GM19193 (cell line): Measurements from ENCODE around the gene ADAM19.

ENCODE experiments used
- POLR2A ChIP-seq: IDR thresholded peaks from 4 replicates; pipeline ENCODE4 v1.6.1; 2011; ENCODE audit not compliant: insufficient read depth, insufficient read length; ENCODE audit errors: extremely low read depth

ADAM19 gene

DNA sequence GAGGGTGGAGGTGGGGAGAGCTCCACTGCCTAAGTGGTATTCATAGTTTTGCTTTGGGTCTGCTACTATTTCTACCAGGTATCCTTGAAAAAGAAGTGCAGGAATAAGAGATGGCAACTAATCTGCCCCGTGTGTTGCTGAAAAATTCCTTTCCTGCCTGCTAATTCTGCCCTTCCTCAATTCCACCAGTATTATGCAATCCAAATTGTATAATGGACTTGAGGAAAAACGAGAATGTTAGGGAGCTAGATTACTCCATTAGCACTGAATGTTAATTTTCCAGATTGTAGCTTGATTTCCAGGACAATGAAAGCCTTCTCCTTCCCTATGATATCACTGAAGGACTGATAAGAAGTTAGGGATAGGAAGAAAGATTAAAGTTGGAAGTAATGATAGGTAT is 16.9 kb downstream of the ADAM19 start:
- TF ChIP-seq POLR2A = no peak

DNA sequence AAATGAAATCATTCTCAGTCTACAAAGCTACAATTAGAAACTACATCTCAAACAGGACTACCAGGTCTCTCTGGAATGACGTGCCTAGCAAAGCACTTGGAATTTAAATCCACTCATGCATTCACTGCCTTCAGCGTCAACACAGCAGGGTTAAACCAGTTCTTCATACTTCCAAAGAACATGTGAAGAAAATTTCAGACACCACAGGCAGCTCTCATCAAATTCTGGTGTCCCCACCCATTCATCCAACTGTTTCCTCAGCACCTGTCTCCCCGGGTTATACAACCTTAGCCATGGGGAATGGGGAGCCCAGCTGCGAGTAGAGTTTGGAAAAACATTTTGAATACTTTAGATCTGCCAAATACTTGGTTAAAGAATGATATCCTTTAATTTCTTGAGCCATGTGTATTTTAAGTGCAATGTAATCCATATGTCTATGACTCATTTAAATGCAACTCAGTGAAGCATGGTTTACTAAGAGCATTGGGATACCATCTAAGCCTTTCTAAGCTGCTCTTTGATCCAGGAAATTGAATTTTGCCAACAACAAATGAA is 17.5 kb downstream of the ADAM19 start:
- no peak for TF ChIP-seq POLR2A

DNA sequence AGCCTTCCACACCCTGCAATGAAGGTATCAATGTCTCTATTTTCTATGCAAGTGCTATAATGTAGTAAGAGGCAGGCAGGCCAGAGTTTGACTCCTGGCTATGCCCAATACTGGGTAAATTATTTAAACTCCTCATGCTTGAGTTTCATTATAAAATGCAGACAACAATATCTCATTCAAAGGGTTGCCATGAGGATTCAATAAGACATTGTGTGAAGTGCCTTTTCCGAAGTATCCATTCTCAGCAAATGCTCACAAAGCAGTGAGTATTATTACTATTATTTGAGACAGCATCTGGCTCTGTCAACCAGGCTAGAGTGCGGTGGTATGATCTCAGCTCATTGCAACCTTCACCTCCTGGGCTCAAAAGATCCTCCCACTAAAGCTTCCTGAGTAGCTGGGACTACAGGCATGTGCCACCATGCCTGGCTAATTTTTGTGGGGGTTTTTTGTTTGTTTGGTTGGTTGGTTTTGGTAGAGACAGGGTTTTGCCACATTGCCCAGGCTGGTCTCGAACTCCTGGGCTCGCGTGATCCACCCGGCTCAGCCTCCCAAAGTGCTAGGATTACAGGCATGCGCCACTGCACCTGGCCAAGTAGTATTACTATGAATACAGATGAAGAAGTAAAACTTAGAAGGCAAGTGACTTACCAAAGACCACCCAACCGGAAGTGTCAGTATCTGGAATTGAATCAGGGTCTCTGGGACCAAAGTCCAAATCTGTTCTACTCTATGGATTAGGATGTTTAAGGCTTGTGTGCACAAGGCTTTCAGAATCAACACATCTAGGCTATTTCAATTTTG is 18.8 kb downstream of the ADAM19 start:
- no peak for TF ChIP-seq POLR2A

DNA sequence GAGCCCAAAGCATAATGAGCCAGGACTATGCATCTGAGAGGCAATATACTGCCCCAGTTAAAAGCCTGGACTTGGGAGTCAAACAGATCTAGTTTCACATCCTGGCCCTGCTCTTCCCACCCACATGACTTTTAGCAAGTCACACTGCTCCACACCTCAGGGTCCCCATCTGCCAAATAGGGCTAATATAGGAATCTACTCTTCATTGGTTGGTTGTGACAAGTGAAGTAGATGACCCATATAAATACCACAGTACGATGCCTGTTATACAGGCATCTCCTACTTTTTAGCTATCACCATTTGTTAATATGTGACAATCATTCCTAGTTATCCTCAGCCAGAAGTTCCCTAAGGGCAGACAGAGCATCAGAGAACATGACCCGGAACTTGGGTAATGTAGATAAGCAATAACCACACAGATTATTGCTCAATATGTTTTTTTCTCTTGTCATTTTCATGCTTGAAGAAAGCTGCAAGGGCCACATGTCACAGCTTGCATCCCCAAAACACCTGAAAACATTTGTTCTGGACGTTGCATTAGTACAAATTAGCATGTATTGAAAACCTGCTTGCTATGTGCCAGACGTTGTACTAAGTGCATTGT is 20.4 kb downstream of the ADAM19 start:
- no peak for TF ChIP-seq POLR2A

DNA sequence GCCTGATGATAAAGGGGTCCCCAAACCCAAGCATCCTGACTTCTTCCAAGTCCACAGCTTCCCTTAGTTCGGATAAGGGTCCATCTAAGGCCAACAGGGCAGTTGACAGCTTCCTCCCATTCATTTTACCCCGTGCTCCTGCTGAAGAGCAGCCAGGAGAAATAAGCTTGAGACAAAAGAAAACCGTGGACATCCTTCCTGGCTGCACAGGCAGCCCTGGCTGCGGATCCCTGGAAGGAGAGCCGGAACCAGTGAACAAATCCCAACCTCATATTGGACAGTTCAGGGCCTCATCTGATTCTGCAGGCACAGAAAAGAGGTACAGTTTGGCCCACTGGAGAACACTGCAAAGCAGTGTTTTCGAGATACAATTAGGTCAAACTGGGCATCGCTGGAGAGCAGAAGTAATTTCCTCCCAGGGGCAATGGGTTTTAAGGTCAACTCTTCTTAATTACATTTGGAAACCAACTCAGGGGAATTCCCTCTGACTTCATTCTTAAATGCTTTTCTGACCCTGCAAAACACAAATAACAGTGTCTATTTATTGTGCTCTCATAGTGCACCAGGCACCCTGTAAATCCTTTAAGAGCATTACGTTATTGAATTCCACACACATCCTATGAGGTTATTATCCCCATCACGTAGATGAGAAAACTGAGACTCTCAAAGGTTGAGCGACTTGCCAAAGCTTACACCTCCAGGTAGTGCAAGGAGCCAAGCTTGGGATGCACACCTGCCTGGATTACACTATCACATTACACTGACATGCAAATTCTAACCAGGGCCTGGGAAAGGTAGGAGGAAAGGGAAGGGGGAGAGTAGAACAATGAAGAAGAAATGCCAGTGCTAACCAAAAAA is 21.2 kb downstream of the ADAM19 start:
- no peak for TF ChIP-seq POLR2A

DNA sequence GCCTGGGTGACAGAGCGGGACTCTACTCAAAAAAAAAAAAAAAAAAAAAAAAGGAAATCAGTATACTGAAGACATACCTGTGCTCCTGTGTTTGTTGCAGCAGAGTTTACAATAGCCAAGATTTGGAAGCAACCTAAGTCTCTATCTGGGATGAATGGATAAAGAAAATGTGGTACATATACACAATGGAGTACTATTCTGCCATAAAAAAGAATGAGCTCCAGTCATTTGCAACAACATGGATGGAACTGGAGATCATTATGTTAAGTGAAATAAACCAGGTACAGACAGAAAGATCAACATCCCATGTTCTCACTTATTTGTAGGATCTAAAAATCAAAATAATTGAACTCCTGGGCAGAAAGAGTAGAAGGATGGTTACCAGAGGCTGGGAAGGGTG is 22.9 kb downstream of the ADAM19 start:
- no peak for TF ChIP-seq POLR2A

DNA sequence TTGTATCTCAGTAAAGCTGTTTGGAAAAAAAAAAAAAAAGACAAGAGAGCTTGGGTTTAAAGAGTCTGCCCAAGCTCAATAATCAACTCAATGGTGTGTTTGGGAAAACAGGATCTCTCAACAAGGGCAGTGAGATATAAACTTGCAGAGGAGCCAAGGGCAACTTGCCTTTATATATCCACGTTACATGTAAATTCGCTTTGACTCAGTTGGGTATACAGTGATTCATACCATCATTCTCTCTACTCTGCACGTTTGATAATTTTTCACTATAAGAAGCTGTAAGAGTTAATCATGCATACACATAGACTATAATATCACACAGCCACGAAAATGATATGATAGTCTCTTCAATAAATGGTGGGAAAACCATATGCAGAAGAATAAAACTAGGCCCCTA is 24.9 kb downstream of the ADAM19 start:
- no peak for TF ChIP-seq POLR2A

DNA sequence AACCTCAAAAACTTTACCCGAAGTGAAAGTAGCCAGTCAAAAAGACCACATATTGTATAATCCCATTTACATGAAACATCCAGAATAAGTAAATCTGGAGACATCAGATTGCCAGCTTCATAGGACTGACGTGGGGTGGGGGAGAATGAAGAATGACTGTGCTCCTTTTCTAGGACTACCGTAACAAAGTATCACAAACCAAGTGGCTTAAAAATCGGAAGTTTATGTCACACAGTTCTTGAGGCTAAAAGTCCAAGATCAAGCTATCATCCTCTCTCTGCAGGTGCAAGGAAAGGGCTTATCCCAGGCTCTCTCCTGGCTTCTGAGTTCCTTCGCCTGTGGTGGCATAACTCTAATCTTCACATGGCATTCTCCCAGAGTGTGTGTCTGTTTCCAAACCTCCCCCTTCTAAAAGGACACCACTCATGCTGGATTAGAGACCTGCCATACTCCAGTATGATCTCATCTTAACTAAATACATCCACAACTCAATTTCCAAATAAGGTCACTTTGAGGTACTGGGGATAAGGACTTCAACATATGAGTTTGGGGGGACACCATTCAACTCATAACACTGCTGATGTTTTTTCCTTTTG is 25.5 kb downstream of the ADAM19 start:
- no peak for TF ChIP-seq POLR2A

DNA sequence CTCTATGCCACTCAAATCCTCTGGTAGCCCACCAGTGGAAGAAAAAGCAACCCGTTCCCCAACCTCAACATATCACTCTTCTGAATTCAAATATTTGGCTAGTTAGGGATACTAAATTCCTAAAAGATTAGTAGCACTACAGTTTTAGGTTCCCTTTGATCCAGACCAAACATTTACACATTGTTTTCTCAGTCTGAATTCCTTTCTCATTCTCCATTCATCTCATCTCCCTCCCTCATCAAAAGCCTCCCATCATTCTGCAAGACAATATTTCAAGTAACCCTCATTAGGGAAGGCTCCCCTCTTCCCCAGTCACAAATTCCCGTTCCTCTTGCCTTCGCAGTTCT is 26.3 kb downstream of the ADAM19 start:
- TF ChIP-seq POLR2A = no peak

DNA sequence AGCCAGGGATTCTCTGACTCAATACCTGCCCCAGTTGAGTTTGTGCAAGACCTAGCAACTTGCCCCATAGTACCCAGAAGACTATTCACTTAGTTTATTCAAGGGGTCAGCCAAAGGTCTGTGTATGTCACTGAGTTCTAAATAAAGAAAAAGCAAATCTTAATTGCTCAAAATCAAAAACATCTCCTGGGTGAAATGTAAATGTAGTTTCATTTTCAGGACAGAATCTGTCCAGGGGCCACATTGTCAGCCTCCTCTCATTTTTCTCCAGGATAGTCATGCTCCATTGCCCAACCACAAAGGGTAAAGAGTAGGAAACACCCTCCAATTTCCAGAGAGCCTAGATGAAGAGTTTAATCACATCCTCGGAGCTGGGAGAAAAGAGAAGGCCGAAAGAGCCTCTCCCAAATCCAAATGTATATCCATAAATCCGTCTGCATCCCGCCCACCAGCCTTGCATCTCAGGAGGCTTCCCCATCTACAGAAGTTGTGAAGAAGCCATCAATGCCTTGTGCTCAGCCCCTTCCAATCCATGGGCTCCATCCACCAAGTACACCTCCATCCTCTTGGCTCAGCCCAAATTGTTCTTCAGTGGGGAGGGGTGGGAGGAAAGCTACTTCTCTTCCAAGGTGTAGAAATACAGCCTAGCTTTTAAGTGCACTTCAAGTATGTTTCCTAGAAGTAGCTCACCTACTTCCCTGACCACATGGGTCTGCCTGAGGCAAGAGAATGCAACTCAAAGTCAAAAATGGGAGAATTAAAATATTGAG is 26.9 kb downstream of the ADAM19 start:
- TF ChIP-seq POLR2A = no peak

DNA sequence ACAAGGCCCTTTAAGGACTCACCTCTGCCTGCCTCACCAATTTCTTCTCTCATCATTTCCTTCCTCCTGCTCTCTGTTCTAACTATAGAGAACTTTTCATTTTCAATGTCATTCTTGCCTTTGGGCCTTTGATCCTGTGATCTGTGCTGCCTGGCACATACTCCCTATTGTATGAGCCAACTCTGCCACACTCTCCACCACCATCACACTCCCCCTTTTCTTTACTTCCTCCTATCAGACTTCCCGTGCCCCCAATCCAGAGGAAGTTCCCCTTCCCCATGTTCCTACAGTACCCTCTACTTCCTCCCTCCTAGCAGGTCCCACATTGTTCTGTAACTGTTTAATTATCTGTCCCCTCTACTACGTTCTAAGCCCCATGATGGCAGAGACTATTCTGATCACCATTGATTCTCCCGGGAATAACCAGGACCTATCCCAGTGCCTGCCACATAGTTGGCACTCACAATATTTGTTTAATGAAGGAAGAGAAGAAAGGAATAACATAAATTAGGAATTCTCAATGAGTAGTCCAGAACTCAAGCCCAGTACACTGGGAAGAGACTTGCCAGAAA is 27.5 kb downstream of the ADAM19 start:
- no peak for TF ChIP-seq POLR2A

DNA sequence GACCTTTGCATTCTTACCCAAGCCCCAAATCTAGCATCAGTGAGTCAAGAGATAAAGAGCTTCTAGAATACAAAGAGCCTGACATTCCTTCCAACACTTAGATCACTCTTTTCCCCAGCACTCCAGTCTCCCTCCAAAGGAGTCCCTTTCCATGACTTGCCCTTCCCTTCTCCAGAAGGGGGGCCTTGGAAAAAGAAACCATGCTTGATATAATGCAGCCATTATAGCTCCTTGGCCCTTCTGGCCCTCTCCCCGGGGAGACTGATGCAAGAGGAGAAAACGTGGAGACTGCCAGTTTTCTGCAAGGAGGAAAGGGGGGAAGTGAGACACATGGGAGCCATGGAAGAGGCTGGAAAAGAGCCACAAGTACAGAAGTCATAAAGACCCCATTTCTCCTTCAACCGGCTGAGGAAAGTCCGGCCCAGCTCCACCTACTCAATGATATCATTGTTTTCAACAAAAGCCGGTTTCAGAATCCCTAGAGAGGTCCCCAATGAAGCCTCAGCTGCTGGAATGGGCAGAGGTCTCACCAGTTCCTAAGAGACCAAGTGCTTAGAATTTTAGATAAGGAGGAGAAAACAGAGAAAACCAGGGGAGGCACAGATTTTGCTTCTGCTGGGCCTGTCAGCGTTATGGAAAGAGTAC is 29.0 kb downstream of the ADAM19 start:
- TF ChIP-seq POLR2A = no peak

DNA sequence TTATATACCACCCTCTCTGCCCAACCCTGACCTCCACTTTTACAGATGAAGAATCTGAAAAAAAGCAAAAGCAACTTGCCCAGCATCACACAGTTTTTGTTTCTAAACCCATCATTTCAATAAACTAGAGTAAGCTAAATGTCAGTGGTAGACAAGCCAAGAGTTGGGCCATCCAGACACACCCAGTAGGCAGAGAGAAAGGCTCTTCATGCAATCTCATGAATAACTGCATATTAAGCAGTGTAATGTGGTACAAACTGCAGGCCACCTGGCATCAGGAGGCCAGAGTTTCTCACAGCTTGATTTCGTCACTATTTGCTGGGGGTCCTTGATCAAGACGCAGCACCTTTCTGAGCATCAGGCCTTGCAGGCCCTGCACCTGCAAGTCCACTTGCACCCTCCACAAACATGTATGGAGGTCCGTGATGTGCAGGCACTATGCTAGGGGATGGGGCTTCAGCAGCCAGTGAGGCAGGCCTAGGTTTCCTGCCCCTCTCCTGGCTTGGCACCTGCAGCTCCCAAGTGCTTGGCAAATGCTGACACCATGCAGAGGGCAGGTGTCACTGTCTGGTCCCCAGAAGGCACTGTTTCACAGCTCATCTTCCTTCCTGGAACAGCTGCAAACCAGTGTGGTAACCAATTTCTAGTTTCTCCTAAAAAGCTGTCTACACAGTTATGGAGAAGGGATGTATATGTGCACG is 29.8 kb downstream of the ADAM19 start:
- TF ChIP-seq POLR2A = no peak
